GM21360 (cell line): Measurements from ENCODE around the gene GFRA1.

Experiments
- ATAC-seq: cut with Tn5 transposase; IDR thresholded peaks from one replicate; pipeline ENCODE4 v1.9.1; 2021; ENCODE audit warnings: mild to moderate bottlenecking, moderate library complexity; ENCODE audit not compliant: unreplicated experiment

The GFRA1 gene, protein sequence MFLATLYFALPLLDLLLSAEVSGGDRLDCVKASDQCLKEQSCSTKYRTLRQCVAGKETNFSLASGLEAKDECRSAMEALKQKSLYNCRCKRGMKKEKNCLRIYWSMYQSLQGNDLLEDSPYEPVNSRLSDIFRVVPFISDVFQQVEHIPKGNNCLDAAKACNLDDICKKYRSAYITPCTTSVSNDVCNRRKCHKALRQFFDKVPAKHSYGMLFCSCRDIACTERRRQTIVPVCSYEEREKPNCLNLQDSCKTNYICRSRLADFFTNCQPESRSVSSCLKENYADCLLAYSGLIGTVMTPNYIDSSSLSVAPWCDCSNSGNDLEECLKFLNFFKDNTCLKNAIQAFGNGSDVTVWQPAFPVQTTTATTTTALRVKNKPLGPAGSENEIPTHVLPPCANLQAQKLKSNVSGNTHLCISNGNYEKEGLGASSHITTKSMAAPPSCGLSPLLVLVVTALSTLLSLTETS

DNA sequence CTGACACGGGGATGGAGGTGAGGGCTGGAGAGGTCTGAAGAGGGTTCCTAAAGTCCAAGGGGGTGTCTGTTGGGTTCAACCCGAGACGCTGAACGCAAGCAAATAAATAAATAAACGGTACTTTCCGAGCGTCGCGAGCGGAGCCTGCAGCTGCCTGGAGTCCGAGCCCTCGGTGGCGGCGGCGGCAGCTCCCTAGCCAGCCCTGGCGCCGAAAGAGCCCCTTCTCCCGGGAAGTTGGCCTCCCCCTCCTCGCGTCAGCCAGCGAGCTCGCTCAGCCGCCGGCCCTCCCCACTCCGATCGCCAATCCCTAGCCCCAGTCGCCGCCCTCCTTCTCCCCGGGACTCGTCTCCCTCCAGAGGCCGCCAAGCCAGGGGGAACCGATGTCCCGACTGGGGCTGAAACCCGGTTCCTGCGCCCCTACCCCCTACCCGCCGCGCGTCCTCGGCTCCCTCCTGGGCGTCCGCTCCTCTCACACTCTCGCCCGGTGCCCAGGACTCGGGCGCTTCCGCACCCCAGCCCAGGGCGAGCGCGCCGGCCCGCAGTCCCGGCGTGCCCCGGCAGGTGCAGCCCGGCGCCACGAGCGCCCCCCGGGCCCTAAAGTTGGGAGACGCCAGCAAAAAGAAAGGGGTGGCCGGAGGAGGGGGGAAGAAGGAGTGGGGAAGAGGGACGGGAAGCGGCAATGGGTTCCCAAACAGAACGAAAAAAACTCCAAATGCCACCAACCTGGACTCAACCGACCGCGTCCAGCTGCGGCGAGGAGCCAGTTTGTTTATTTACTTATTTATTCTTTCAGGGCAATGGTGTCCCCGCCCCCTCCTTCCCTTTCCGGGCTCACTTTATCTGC lies at the start of gene GFRA1:
Gene GFRA1, minus strand, starts transcription at position 767 of the 844 bp plus-strand sequence. CDS start 1,177 bp downstream, outside the sequence.
- ATAC-seq = peak; percentile 41

DNA sequence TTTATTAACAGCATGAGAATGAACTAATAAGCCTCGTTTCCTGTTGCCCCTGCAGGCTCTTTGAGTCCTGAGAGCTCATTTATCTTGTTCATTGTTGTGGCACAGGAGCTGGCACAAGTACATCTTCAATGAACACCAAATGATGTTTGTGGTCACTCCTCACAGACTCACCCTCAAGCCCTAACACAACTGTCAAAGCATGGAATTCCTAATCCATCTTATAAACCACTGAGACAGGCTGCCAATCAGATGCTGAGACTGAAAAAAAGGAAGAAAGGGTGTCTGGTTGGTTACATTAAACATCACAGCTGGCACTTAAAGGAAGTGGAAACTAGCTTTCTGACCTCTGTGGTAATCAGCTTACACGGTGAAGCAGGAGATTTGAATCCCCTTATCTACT lies 43.5 kb upstream of the GFRA1 start:
- no peak for ATAC-seq

DNA sequence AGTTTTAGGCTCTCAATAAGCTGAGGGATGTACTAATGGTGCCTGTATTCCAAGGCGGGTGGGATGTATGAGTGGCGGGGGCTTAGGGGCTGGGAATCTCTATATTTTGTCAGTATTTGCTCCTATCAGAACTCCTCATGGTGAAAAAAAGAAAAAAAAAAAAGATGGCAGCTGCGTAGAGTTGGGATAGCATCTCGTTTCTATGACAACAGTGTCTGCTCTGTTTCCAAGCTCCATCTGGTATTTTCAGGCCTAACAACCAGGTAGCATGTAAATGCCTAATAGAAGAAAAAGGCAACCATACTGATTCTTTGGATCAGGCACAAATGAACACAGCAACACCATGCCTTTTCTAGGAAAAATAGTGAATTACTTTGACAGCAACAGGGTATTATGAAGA lies 39.5 kb upstream of the GFRA1 start:
- ATAC-seq = no peak

DNA sequence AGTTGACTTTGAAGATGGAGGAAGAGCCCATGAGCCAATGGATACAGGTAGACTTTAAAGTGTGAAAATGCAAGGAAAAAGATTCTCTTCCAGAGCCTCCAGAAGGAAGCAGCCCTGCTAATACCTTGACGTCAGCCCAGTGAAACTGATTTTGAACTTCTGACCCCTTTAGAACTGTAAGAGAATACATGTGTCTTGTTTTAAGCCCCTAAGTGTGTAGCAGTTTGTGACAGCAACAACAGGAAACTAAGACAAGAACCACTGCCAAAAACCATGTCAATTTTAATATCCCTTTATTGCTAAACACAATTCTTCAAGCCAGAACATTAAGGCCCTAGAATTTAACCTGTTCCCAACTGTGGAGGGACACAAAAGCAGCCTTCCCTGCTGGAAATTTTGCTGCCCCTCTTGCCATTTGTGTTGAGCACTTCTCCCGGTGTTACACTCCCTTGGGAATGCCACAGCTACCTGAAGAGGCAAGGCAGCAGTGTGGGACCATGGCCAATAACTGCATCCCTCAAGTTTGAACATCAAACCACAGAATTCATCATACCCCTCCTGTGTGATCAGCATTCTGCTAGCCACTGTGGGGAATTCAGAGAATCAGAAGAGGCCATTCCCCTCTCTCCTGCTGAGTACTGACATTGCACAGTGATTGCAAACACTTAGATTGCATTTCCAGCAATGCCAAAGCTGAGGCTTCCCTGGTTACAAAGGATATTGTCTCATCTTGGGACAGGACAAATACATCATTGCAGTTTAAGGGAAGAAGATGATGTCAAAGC lies 38.9 kb upstream of the GFRA1 start:
- no peak for ATAC-seq

DNA sequence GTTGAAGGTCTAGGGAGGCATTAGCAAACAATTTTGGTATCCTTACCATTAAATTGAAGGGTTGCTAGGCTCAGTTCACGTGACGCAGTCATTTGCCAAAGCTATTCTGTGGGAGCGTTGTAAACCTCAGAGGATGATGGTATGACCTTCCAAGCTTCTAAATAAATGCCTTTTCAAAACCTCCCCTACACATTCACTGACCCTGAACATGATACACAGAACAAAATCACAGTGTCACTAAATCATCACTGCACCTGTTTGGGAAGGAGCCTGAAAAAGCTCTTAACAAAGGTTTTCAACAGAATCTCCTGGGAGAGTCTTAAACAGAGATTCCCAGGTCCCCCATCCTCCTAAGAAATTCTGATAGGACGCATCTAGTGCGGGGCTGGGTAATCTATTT lies 38.0 kb upstream of the GFRA1 start:
- ATAC-seq = no peak

DNA sequence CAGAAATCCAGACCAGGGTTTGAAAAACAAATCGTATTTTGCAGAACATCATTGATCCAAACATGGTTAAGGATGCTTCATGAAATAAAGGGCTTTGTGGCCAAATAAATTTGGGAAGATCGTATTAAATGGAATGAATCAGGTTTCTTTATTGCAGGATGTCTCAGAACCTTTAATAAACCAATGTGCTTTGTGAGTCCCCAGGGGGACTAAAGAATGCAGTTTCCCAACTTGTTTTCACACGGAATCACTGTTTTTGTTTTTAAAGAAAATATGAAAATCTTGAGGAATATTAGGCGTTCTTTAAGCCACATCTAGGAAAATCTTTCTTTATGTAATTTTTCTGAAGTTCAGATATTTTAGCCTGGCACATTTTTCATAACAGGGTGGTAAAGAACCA lies 34.4 kb upstream of the GFRA1 start:
- ATAC-seq = no peak

DNA sequence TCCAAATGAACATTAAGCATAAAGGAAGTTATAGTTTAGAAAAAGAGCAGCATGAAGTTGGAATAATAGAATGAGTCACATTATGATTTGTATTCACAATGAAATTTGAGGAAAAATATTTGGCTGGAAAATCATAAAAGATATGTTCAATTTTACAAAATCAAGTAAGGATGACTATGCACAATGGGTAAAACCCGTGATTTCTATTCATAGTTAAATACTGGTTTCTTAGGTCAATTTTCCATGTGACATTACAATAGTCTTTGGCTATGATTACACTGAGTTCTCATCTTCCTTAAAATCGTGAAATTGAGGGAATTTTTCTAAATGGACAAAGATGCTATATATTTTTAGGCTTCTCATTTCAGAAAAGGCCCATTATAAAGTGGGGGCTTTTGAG lies 33.8 kb upstream of the GFRA1 start:
- no peak for ATAC-seq

DNA sequence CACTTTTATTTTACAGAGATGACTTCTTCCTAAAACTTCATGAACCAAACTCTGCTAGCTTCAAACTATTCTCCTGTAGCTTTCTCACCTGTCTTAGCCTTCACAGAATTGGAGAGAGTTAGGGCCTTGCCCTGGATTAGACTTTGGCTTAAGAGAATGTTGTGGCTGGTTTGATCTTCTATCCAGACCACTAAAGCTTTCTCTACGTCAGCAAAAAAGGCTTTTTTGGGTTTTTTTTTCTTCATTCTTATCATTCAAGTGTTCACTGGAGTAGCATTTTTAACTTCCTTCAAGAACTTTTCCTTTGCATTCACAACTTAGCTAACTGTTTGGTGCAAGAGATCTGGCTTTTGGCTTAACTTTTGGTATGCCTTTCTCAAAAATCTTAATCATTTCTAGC lies 31.9 kb upstream of the GFRA1 start:
- no peak for ATAC-seq

DNA sequence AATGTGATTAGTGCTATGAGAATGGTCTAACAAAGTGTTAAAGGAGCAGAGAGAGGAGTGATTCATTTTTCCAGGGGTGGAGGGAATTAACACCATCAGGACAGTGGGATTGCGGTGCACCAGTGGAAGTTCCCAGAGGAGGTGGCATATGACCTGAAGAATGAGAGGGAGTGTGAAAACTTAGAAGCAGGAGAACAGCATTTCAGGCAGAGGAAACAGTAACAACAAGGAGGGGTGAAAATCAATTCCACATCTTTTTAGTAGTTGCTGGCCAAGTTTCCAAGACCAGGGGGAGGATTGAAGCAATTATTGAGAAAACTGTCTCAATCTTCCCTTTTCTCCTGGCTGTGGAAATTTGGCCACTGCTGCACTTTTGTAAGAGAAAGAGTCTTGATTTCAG lies 27.5 kb upstream of the GFRA1 start:
- no peak for ATAC-seq

DNA sequence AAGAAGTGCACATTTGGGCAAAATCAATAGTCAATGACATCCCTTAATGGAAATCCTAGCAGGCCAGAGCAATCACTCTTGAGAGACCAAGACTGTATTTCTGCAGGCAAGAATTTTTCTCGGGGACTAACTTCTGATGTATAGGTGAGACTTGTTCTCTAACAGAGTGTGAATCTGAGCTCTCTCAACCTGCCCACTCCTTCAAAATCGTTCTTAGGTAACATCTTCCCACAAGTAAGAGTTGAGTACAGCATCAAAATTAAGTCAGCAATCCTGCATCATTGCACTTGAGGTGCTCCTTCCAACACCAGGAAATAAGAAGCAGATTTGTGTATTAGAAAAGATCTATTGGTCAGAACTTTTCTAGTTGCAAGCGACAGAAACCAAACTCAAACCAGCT lies 25.6 kb upstream of the GFRA1 start:
- no peak for ATAC-seq

DNA sequence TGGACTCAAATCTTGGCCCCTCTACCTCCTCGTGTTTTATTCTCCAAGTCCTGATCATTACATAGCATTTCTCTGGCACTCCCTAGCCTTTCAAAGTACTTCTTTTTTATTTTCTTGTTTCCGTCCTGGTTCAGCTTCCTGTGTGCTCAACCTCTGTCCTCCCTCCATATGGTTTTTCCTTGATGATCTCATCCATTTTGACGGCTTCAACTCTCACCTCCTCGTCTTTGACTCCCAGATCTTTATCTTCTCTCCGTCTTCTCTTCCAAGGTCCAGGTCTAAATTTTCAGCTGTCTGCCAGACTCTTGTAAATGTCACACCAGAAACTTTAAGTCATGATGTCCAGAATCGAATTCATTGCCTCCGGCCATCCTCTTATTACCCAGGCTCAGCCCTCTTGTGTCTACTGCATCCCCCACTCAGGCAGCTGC lies 23.3 kb upstream of the GFRA1 start:
- ATAC-seq = no peak

DNA sequence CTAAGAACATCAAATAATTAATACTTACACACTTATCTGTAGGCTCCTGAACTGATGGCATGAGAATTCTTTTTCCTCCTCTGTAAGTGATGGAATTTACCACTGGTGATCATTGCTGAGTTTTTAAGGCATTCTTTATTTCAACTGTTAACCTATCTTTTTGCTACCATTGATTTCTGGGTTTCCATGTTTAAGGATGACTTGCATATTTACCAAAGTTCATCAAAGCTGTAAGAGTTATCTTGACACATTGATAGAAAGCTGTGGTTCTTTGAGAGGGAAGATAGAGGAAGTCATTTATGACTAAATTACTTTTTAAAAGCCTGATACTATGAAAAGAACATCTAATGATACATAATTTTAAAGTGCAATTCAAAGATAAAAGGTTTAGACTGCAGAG lies 19.5 kb upstream of the GFRA1 start:
- ATAC-seq = no peak

DNA sequence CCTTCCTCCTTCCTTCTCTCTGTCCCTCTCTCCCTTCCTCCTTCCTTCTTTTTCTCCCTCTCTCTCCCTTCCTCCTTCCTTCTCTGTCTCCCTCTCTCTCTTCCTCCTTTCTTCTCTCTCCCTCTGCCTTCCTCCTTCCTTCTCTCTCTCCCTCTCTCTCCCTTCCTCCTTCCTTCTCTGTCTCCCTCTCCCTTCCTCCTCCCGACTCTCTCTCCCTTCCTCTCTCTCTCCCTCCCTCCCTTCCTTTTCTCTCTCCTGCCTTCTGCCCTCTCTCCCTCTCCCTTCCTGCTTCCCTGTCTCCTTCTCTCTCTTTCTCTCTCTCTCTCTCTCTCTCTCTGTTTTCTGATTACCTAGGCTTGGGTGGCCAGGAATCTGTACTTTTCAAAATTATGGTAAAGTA lies 16.6 kb upstream of the GFRA1 start:
- ATAC-seq = no peak

DNA sequence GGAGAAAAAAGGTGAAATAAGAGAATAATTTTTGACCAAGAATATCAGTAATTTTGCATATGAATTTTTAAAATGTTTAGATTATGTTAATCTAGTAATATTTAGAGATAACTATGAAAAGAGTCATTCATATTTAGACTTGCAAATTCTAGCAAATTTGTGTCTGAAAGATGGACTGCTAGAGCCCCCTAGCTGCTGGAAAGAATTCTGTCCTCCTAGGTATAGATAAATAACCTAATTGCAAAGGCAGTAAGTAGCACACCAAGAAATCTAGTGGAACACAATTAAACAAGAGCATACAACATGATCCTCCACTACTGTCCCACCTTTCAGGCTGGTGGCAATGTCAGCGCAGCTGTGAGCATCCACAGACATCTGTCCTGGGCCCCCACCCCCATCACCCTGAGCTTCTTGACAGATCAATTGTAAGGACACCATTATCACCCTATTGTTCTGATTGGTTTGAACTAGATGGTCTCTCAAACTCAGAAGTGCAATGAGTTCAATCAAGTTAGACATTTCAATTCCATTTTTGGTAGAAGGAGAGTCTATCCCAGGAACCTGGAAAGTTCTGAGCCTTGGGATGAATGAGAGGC lies 15.0 kb upstream of the GFRA1 start:
- peak; percentile 54 for ATAC-seq

DNA sequence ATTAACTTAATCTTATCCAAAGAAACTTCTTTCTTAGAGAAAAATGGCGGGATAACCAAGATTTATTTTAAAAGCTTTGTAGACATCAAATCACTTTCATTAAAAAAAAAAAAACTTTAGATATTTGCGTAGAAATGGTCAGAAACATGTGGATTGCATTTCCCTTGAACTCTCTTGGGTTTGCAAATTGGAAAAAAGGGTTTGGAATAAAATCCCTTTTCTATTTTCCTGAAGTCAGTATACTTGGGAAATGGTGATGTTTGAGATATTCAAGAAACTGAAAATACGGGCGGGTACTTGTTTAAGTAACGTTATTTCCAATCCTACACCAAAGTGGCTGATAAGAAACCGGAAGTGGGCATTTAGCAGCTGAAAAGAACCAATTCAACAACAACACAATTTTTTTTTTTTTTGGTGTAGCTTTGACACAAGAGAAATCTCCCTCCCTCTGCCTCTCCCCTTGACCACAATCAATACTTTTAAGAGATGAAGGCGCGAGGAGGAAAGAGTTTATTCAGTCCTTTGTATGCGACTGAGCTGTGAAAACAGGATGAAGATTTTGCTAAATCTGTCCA lies 13.7 kb upstream of the GFRA1 start:
- ATAC-seq = no peak

DNA sequence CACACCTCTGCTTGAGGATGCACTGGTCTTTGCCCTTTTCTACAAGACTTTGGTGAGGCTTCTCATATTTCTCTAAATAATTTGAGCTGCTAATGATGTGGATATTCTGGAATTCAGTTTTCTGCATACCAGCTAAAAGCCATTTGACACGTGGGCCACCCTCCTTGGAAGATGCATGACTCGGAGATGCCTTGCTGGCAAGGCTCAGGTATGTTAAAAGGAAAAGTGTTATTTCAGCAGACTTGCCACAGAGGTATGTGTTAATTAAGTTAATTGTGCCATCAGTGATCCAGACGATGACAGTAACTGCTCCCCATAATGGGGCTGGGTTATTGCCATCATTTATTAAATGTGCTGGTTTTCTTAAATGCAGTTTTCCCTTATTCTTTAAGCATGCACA lies 8.8 kb upstream of the GFRA1 start:
- no peak for ATAC-seq

DNA sequence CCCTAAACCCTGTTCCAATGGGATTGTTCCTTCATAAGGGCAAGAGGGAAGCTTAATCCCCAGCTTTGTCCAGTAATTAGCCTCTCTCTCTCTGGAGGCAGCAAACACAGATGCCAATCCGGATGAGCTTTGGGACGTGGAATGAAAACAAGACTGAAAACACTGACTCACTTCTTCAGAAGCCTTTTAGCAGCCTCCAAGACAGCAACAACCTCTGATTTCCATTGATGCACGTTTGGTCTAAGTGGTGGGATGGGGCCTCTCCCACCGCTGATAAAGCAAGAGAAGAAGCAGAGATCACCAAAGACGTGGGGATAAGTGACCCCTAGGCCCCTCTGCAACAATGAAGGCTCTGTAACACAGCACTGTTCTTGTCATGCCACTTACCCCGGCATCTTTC lies 5.8 kb upstream of the GFRA1 start:
- ATAC-seq = no peak

DNA sequence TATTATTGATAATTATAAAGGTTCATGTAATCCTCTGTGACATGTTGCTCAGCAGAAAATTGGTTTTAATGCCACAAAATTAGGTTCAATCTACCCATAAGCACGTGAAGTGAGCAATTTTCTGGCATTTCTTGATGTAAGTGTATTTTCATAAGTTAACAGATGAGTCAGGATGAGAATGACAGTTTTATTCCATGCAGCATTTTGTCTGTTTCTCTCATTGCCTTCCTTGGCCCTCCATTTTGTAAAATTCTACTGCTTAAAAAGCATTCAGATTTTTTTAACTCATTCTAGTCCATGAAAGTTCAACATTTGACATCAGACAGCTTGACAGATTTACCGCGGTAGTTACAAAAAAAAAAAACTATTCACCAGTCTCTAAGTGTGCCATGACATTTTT lies 4.0 kb upstream of the GFRA1 start:
- ATAC-seq = no peak

DNA sequence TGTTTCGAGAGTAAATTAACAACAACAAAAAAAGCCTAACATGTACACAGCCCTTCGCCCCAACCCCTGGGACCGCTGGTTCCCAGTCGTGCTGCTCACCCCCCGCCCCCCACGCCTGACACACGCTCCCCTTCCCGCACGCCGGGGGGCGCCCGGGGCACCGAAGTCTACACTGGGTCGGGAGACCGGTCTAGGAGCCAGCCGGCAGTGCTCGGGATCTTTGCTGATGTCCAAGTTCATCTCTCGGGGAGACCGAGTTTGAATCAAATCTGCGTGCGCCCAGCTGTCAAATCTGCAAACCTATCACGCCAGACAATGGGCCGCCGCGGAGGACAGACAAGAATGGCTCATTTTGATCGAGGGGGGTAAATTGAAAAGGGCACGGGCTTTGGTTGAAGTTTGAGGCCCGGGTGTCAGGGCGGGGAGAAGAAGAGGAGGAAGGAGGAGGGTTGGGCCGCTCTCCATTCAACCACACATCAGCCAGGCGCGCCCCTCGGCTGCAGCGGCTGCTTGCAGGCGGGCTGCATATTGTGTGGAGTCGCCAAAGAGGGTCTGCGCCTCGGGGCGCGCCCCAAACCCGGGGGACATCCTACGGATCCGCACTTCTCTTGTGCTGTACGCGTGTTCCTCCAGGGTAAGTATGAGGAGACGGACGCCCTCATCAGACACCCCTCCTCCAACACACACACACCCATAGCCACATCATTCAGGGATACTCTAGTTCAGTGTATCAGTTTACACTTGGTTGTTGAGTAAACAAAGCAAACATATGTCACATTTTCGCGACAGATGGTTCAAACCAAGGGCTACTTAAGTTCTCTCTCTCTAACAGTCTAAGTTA lies 1.3 kb upstream of the GFRA1 start:
- ATAC-seq = no peak
